GM23338 (cell line): ENCODE measurements around the gene DNAH8. TPM values are rescaled to one million over a fixed set of nuclear protein-coding genes. Genes with fewer than 3 reads are reported as not detected.

Experiments used
- ATAC-seq: fragments of 200-7000 bp; cut with Tn5 transposase; 3 replicates; pipeline ENCODE4 v1.9.1; 2020
- DNase-seq: peaks from one replicate; pipeline ENCODE4 v3.0.0-alpha.2; 2015; ENCODE audit warnings: low spot score
- H2AFZ ChIP-seq: fragments of 200-600 bp; sonication (generic); 2 replicates; pipeline ENCODE4 v1.8.0; 2016; ENCODE audit warnings: antibody characterized with exemption, mild to moderate bottlenecking, moderate library complexity
- H3F3A ChIP-seq: fragments of 200-600 bp; sonication (generic); replicated peaks from 2 replicates; pipeline ENCODE4 v1.8.0; 2017; ENCODE audit warnings: antibody characterized with exemption, mixed run types, low read depth
- H3K27ac ChIP-seq: fragments of 200-600 bp; sonication (generic); 2 replicates; pipeline ENCODE4 v1.6.1; 2016; ENCODE audit warnings: low read depth
- H3K27me3 ChIP-seq: fragments of 200-600 bp; sonication (generic); 2 replicates; pipeline ENCODE4 v1.8.0; 2016; ENCODE audit warnings: mild to moderate bottlenecking, mixed run types, moderate library complexity; ENCODE audit not compliant: insufficient read depth
- H3K36me3 ChIP-seq: fragments of 200-600 bp; sonication (generic); 2 replicates; pipeline ENCODE4 v1.8.0; 2016; ENCODE audit warnings: mild to moderate bottlenecking; ENCODE audit not compliant: insufficient read depth
- H3K4me1 ChIP-seq: fragments of 200-600 bp; sonication (generic); 2 replicates; pipeline ENCODE4 v1.8.0; 2016; ENCODE audit warnings: mild to moderate bottlenecking, moderate library complexity; ENCODE audit not compliant: insufficient read depth
- H3K4me2 ChIP-seq: fragments of 200-600 bp; sonication (generic); 2 replicates; pipeline ENCODE4 v1.7.1; 2017; ENCODE audit warnings: mixed run types
- H3K4me3 ChIP-seq: fragments of 200-600 bp; sonication (generic); 2 replicates; pipeline ENCODE4 v1.6.1; 2016; ENCODE audit warnings: mixed run types
- H3K79me2 ChIP-seq: fragments of 200-600 bp; sonication (generic); replicated peaks from 2 replicates; pipeline ENCODE4 v1.8.0; 2017; ENCODE audit warnings: mild to moderate bottlenecking; ENCODE audit not compliant: insufficient read depth
- H3K9me2 ChIP-seq: fragments of 200-600 bp; sonication (generic); 2 replicates; pipeline ENCODE4 v1.8.0; 2017; ENCODE audit not compliant: insufficient read depth
- H4K20me1 ChIP-seq: fragments of 200-600 bp; sonication (generic); replicated peaks from 2 replicates; pipeline ENCODE4 v1.8.0; 2017; ENCODE audit warnings: mild to moderate bottlenecking; ENCODE audit not compliant: insufficient read depth
- H3K27ac Mint-ChIP-seq: 2 replicates; pipeline ENCODE4 v1.8.0; 2020; ENCODE audit warnings: inconsistent platforms, mild to moderate bottlenecking, moderate library complexity, mixed read lengths
- H3K27me3 Mint-ChIP-seq: 3 replicates; pipeline ENCODE4 v1.8.0; 2022; ENCODE audit warnings: low read depth, mild to moderate bottlenecking, moderate library complexity, mixed read lengths, inconsistent platforms; ENCODE audit not compliant: insufficient read depth, poor library complexity
- H3K36me3 Mint-ChIP-seq: 3 replicates; pipeline ENCODE4 v1.8.0; 2021; ENCODE audit warnings: low read depth, mild to moderate bottlenecking, inconsistent platforms, moderate library complexity, mixed read lengths
- H3K4me1 Mint-ChIP-seq: 3 replicates; pipeline ENCODE4 v1.8.0; 2020; ENCODE audit warnings: mild to moderate bottlenecking, inconsistent platforms, mixed read lengths
- H3K4me3 Mint-ChIP-seq: 3 replicates; pipeline ENCODE4 v1.8.0; 2021; ENCODE audit warnings: moderate library complexity, mild to moderate bottlenecking, inconsistent platforms, mixed read lengths
- H3K9me3 Mint-ChIP-seq: 3 replicates; pipeline ENCODE4 v1.8.0; 2020; ENCODE audit warnings: moderate library complexity, mild to moderate bottlenecking, inconsistent platforms, mixed read lengths
- CREB1 ChIP-seq: fragments of 250-450 bp; sonication (Bioruptor Pico); IDR thresholded peaks from 2 replicates; pipeline ENCODE4 v1.5.0; 2020; ENCODE audit warnings: low read depth, mild to moderate bottlenecking, moderate library complexity
- EZH2 ChIP-seq: fragments of 200-600 bp; sonication (generic); IDR thresholded peaks from one replicate; pipeline ENCODE4 v1.8.0; 2017; ENCODE audit warnings: antibody characterized with exemption, mild to moderate bottlenecking, low read depth; ENCODE audit not compliant: unreplicated experiment
- EZH2phosphoT487 ChIP-seq: fragments of 200-600 bp; sonication (generic); IDR thresholded peaks from one replicate; pipeline ENCODE4 v1.8.1; 2018; ENCODE audit warnings: antibody characterized with exemption; ENCODE audit not compliant: unreplicated experiment
- JUNB ChIP-seq: IDR thresholded peaks from one replicate; pipeline ENCODE4 v1.6.1; 2016; ENCODE audit warnings: antibody characterized with exemption; ENCODE audit not compliant: unreplicated experiment
- NANOG ChIP-seq: IDR thresholded peaks from 2 replicates; pipeline ENCODE4 v1.6.1; 2016; ENCODE audit warnings: antibody characterized with exemption, borderline replicate concordance
- POLR2AphosphoS5 ChIP-seq: IDR thresholded peaks from 2 replicates; pipeline ENCODE4 v1.6.1; 2016; ENCODE audit warnings: antibody characterized with exemption, low read depth
- STAT1 ChIP-seq: IDR thresholded peaks from one replicate; pipeline ENCODE4 v1.6.1; 2016; ENCODE audit warnings: antibody characterized with exemption; ENCODE audit not compliant: unreplicated experiment
- ZNF114 ChIP-seq: fragments of 250-450 bp; sonication (Bioruptor Pico); IDR thresholded peaks from 2 replicates; pipeline ENCODE4 v1.5.0; 2020; ENCODE audit warnings: mild to moderate bottlenecking, moderate library complexity
- ZNF331 ChIP-seq: fragments of 250-450 bp; sonication (Bioruptor Pico); IDR thresholded peaks from 2 replicates; pipeline ENCODE4 v1.5.0; 2020; ENCODE audit warnings: low read depth, mild to moderate bottlenecking, moderate library complexity
- ZNF462 ChIP-seq: fragments of 250-450 bp; sonication (Bioruptor Pico); IDR thresholded peaks from 2 replicates; pipeline ENCODE4 v1.5.0; 2020; ENCODE audit warnings: mild to moderate bottlenecking, moderate library complexity
- polyA plus RNA-seq: library from polyadenylated mRNA; unstranded; fragments of >200 nt; fragmentation: Nextera tagmentation; extraction: Ambion mirVana; gene quantifications from 2 replicates; pipeline ENCODE4 v1.2.1, GENCODE V29; 2016
- total RNA-seq: library from RNA; depleted of rRNA; stranded (reverse); fragments of >200 nt; shearing (Covaris generic); gene quantifications from 2 replicates; pipeline ENCODE4 v1.2.3, GENCODE V29; 2014
- TF ChIP-seq, protein P1 (sequence below): IDR thresholded peaks from 2 replicates; pipeline ENCODE4 v1.6.1; 2016; ENCODE audit warnings: antibody characterized with exemption
- TF ChIP-seq, protein P2 (sequence below): IDR thresholded peaks from one replicate; pipeline ENCODE4 v1.6.1; 2018; ENCODE audit warnings: antibody characterized with exemption; ENCODE audit not compliant: unreplicated experiment
- TF ChIP-seq, protein P3 (sequence below), 2 experiments: fragments of 200-600 bp in 1 of 2; sonication (generic) in 1 of 2; conservative IDR thresholded peaks; 2 replicates each; pipeline versions ENCODE4 v1.5.1 to v1.6.1; 2016 to 2017; ENCODE audit warnings: antibody characterized with exemption in 2 of 2, low read depth in 2 of 2, mild to moderate bottlenecking in 2 of 2, moderate library complexity in 1 of 2

Gene DNAH8
- total and polyA plus RNA-seq, 2 experiments from 2014 or later = 0.02 TPM; not detected in 1

DNA sequence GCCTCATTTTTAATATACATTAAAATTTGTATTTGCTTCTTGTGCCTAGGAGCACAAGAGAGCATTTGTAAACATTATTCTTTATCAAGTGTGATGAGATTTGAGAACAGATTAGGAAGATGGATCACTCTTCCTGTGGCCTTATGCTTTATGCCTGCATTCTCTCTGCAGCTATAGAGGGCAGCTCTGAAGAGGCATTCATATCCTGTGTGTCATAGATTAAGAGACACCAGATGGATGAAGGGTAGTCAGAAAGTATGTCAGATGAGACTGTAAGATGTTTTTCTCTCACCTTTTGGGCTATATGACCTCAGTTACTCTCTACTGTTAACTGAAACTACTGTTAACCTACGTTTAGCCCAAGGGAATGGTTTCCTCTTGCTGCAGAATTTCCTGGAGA, 61.4 kb downstream of the DNAH8 start:
- DNase-seq (no peak), ATAC-seq (no peak)
- Mint-ChIP-seq H3K27ac (no peak overlapping the region), H3K27me3 (no peaks in the 10 kb centered on the region), H3K9me3 (no peaks in the 10 kb centered on the region), H3K4me1 (no peaks in the 10 kb centered on the region; the same call in 2 of the 3 replicates), H3K4me3 (no peak overlapping the region), H3K36me3 (no peaks in the 10 kb centered on the region)
- no peaks in the 10 kb centered on the region for H3K9me2 ChIP-seq
- H3F3A ChIP-seq = no peaks in the 10 kb centered on the region
- H3K4me3 ChIP-seq = no peak overlapping the region
- no peaks in the 10 kb centered on the region for H3K27me3 ChIP-seq
- H3K27ac ChIP-seq = no peak overlapping the region
- no peak overlapping the region for H2AFZ ChIP-seq
- TF ChIP-seq EZH2 (no peak), ZNF114 (CRISPR knock-in tag) (no peak), EZH2phosphoT487 (no peak), NANOG (no peak), ZNF331 (no peak), STAT1 (no peak), CREB1 (no peak), POLR2AphosphoS5 (no peak), ZNF462 (CRISPR knock-in tag) (no peak), JUNB (no peak)
- TF ChIP-seq, protein P1, sequence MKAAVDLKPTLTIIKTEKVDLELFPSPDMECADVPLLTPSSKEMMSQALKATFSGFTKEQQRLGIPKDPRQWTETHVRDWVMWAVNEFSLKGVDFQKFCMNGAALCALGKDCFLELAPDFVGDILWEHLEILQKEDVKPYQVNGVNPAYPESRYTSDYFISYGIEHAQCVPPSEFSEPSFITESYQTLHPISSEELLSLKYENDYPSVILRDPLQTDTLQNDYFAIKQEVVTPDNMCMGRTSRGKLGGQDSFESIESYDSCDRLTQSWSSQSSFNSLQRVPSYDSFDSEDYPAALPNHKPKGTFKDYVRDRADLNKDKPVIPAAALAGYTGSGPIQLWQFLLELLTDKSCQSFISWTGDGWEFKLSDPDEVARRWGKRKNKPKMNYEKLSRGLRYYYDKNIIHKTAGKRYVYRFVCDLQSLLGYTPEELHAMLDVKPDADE = no peak
- TF ChIP-seq, protein P2, sequence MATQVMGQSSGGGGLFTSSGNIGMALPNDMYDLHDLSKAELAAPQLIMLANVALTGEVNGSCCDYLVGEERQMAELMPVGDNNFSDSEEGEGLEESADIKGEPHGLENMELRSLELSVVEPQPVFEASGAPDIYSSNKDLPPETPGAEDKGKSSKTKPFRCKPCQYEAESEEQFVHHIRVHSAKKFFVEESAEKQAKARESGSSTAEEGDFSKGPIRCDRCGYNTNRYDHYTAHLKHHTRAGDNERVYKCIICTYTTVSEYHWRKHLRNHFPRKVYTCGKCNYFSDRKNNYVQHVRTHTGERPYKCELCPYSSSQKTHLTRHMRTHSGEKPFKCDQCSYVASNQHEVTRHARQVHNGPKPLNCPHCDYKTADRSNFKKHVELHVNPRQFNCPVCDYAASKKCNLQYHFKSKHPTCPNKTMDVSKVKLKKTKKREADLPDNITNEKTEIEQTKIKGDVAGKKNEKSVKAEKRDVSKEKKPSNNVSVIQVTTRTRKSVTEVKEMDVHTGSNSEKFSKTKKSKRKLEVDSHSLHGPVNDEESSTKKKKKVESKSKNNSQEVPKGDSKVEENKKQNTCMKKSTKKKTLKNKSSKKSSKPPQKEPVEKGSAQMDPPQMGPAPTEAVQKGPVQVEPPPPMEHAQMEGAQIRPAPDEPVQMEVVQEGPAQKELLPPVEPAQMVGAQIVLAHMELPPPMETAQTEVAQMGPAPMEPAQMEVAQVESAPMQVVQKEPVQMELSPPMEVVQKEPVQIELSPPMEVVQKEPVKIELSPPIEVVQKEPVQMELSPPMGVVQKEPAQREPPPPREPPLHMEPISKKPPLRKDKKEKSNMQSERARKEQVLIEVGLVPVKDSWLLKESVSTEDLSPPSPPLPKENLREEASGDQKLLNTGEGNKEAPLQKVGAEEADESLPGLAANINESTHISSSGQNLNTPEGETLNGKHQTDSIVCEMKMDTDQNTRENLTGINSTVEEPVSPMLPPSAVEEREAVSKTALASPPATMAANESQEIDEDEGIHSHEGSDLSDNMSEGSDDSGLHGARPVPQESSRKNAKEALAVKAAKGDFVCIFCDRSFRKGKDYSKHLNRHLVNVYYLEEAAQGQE = no peak
- TF ChIP-seq, protein P3, sequence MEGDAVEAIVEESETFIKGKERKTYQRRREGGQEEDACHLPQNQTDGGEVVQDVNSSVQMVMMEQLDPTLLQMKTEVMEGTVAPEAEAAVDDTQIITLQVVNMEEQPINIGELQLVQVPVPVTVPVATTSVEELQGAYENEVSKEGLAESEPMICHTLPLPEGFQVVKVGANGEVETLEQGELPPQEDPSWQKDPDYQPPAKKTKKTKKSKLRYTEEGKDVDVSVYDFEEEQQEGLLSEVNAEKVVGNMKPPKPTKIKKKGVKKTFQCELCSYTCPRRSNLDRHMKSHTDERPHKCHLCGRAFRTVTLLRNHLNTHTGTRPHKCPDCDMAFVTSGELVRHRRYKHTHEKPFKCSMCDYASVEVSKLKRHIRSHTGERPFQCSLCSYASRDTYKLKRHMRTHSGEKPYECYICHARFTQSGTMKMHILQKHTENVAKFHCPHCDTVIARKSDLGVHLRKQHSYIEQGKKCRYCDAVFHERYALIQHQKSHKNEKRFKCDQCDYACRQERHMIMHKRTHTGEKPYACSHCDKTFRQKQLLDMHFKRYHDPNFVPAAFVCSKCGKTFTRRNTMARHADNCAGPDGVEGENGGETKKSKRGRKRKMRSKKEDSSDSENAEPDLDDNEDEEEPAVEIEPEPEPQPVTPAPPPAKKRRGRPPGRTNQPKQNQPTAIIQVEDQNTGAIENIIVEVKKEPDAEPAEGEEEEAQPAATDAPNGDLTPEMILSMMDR (conservative IDR thresholded peaks at IDR 0.05; ENCODE audit: low read depth in 2 of 2) = no peak
- H3K4me2 ChIP-seq = no peak overlapping the region
- no peaks in the 10 kb centered on the region for H3K4me1 ChIP-seq
- H4K20me1 ChIP-seq = no peaks in the 10 kb centered on the region
- no peaks in the 10 kb centered on the region for H3K36me3 ChIP-seq
- H3K79me2 ChIP-seq = no peaks in the 10 kb centered on the region
